Activated CD4-positive, alpha-beta T cell treated with anti-CD3 and anti-CD28 coated beads, Interleukin-10, Interleukin-2, amounts not matched to agents 100 ng/mL and 50 ng/mL, durations not matched to agents 16 hours and 8 hours (primary cell): ENCODE results near the gene DHRS1.
A peak's percentile ranks its signal among the peaks of the same experiment; 100 is the strongest.

Experiments used
- DNase-seq: peaks from one replicate; pipeline ENCODE4 v3.0.0-alpha.2; 2020

Gene DHRS1

DNA sequence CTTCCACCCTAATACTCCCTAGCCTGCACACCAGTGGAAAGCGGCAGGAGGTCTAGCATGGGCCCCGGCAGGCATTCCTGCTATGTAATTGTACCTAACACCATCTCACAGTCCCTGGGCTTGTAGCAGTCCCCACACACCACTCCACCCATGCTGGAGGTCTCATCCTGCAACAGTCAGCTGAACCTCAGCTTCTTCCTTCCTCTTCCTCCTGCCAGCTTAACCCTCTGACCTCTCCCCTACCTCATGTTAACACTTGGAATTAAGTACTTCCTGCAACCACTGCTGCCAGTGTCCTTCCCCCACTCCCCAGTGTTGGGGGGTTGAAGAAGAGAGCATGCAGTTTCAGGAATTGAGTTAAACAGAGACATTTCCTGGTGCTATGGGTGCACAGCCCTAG is 27.7 kb upstream of the DHRS1 start:
- DNase-seq = no peak

DNA sequence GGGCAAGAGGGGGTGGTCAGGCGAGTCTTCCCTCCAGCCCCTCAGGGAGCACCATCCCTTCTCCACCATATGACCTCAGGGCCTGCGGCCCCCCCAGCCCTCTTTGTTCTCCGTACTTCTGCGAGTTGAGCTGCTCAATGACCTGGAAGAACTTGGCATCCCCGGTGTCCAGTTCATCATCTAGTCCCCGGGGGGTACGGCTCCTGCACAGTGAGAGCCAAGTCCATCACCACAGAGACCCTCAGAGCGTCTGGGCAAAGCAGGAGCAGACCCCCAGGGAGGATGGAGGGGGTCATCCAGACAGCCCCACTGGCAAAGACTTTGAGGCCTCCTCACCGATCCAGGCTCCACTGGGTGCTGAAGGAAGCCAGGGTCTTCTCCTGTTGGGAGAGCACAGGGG is 26.4 kb upstream of the DHRS1 start:
- no peak for DNase-seq

DNA sequence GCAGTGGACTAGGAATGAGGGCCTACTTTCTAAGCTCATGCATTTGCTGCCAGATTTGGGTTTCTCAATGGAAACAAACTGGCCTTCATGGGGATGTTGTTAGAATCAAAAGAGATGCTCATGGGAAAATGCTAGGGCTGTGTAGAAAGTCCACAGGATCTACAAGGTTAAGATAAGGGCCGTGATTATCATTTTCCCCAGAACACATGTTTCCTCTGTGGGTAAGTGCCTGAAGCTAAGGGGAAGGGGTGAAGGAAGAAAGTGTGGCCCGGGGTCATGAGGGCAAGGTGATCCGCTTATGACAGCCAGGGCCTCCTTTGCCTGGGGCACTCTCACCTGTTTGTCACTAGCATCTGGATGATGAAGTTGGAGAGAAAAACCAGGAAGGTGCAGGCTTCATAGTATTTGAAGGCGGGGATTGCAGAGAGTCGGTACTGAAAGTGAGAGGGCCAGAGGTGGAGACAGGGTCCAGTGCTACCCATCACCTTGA is 25.5 kb upstream of the DHRS1 start:
- no peak for DNase-seq

DNA sequence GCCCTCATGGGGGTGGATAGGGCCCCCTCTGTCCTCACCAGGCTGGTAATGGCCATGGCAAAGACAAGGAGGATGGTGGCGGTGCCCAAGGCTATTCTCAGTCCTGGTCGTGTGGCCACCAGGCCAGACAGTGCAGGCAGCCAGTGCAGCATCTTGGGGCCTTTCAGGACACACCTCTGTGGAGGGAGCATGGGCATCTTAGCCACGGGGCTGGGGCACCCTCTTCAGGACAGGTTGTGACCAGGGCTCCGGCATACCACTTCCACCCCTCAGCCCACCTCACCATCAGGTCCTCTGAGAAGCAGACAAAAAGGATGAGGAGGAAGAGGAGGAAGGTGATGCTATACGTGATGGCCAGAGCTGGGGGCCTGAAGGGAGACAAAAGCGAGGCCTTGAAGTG is 24.4 kb upstream of the DHRS1 start:
- no peak for DNase-seq

DNA sequence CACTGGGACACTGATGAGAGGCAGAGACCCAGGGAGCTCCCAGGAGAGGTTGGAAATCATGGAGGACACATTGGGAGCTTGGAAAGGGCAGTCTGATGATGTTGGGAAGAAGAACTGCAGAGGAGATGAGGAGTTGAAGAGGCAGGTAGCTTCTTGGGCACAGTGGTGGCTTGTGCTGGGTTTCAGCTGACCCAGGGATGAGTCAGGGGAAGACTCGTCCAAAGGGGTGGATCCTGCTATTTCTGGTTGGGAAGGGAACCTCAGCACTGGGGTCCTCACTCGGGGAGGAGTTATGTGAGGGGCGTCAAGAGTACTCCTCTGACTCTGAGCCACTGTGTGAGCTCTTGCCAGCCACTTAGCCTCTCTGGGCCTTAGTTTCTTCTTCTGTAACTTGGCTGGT is 23.8 kb upstream of the DHRS1 start:
- no peak for DNase-seq

DNA sequence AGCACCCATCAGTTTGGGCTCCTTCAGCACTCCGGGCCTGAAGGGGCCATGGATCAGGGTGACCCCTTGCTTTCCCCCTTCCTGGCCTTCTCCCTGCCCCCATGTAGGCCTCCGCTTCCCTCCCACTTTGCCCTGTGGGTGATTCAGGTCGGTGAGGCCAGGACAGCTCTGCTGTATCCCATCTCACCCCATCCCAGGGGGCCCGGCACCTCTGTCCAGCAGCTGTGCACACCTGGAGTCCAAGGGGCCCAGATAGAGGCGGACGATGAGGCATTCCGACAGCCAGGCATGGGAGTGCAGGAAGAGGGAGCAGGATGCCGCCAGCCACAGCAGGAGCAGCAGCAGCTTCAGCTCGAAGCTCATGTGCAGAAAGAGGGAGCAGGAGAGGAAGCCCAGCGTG is 23.1 kb upstream of the DHRS1 start:
- no peak for DNase-seq

DNA sequence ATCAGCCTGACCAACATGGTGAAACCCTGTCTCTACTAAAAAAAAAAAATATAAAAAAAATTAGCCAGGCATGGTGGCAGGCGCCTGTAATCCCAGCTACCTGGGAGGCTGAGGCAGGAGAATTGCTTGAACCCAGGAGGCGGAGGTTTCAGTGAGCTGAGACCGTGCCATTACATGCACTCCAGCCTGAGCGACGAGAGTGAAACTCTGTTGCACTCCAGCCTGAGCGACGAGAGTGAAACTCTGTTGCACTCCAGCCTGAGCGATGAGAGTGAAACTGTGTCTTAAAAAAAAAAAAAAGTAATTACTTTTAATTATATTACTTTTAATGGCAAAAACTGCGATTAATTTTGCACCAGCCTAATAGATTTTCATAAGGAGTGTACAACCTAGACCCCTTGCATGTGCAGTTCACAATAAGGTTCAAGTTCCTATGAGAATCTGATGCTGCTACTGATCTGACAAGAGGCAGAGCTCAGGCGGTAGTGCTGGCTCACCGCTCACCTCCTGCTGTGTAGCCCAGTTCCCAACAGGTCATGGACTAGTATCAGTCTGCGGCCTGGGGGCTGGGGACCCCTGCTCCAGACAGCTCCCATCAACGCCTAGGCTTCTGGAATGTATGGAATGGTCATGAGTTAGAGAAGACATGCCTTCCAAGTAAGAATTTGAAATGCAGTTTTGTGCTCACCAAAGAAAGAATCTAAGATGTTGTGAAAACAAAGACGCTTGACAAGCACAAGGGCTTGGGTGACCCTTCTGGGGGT is 21.8 kb upstream of the DHRS1 start:
- no peak for DNase-seq

DNA sequence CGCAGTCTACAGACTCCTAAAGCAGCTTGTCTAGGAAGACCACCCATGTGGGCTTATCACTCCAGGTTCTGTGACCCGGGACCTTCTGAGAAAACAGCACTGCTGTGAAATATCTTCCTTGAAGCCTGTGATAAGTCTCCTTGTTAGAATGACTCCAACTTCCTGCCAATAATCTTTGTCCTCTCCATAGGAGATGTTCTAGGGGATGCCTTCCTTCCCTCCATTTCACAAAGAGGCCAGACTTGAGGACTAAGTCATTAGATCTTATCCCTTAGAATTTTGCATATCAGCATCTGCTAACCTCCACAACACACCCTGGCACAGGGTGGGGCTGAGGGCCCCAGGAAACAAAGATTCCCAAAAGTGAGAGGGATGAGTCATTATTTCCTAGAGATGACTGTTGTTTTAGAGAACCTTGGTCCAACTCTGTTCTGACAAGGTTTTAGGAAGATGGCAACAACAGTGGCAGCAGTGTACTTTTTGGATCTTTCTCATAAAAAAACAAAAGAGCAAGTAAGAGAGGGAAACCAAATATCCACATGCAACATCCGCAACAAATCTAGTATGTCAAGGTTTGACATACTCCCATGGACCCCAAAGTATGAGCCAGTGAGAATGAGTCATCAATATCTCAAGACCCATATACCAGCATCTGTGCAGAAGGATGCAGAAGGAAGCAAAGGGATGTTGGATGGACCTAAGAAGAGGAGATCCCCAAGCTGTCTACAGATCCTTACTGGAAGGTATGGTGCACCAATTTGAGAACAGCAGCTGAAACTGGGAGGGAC is 17.8 kb upstream of the DHRS1 start:
- no peak for DNase-seq

DNA sequence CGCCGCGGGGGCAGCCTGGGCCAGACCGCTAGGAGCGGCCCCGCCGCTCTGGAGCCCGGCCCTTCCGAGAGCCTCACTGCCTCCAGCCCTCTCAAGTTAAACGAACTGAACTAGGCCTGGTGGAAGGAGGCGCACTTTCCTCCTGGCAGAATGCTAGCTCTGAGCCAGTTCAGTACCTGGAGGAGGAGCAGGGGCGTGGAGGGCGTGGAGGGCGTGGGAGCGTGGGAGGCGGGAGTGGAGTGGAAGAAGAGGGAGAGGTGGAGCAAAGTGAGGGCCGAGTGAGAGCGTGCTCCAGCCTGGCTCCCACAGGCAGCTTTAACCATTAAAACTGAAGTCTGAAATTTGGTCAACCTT is 17.0 kb upstream of the DHRS1 start:
- DNase-seq = no peak

DNA sequence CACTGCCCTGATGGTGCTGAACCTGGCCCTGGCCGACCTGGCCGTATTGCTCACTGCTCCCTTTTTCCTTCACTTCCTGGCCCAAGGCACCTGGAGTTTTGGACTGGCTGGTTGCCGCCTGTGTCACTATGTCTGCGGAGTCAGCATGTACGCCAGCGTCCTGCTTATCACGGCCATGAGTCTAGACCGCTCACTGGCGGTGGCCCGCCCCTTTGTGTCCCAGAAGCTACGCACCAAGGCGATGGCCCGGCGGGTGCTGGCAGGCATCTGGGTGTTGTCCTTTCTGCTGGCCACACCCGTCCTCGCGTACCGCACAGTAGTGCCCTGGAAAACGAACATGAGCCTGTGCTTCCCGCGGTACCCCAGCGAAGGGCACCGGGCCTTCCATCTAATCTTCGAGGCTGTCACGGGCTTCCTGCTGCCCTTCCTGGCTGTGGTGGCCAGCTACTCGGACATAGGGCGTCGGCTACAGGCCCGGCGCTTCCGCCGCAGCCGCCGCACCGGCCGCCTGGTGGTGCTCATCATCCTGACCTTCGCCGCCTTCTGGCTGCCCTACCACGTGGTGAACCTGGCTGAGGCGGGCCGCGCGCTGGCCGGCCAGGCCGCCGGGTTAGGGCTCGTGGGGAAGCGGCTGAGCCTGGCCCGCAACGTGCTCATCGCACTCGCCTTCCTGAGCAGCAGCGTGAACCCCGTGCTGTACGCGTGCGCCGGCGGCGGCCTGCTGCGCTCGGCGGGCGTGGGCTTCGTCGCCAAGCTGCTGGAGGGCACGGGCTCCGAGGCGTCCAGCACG is 16.4 kb upstream of the DHRS1 start:
- no peak for DNase-seq

DNA sequence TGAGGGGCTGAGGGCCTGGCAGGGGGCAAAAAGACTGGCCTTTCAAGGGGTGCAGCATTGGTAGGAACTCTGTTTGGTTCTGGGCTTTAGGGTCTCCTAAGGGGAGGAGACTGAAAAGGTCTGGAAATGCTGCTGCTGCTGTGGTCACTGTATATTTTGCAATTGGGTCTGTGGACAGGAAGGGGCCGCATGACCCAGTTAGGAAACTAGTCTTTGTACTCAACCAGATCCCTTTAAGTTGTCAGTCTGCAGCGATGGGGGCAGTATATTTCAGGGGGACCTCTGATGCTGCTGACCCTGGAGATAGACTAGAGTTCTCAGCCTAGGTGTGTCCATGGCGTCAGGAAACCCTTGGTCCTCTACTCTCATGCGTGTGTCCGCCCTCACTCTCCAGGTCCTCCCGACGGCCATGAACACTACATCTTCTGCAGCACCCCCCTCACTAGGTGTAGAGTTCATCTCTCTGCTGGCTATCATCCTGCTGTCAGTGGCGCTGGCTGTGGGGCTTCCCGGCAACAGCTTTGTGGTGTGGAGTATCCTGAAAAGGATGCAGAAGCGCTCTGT is 15.7 kb upstream of the DHRS1 start:
- DNase-seq = no peak

DNA sequence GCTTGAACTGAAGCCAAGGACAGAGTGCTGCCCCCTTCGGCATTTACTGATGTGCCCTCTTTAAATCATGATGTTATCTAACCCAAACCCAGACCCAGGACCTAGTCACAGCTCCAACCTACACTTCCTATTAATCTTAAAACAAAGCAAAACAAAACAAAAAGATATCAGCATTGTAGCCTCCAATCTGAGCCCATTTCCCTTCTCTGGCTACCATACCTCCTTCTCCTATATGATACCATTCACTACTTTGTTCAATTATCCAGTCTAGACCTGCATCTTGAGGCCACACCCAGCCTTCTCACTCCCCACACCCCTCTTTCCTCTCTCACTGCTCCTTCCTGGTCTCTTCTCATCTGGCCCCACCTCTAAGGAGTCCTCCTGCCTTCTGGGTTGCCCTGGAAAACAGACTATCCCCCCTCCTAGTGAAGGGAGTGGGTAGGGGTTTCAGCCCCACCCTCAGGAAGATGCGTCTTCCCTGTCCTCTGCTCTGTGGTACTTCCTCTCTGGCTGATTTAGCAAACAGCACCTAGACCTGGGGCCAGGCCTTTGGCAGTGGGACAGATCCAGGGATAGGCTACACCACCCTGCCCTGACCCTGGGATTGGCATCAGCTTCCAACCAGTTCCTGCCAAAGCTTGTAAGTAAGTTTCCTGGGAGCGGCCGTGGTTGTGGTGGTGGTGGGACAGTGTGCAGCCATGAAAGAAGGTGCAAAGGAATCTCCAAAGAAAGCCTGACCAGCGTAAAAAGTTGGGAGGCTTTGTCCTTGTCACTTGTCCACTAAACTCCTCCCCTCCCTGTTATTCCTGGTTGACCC is 15.0 kb upstream of the DHRS1 start:
- DNase-seq = no peak

DNA sequence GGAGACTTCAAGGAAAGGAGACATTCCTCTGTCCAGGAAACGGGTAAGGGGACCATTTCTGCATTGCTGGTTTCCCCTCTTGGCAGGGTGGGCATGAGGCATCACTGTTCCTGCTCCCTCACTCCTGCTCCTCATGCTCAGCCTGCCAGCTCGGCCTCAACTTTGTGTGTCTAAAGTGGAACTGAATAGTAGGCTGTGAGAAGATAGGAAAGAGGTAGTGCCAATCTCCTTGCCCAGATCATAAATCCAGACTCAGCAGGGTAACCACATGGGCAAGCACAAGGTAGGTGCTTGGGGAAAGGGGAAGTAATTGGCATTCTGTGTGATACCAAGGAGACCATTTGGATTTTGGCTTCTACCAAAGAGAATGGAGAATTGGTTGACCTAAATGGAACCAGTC is 14.3 kb upstream of the DHRS1 start:
- DNase-seq = no peak

DNA sequence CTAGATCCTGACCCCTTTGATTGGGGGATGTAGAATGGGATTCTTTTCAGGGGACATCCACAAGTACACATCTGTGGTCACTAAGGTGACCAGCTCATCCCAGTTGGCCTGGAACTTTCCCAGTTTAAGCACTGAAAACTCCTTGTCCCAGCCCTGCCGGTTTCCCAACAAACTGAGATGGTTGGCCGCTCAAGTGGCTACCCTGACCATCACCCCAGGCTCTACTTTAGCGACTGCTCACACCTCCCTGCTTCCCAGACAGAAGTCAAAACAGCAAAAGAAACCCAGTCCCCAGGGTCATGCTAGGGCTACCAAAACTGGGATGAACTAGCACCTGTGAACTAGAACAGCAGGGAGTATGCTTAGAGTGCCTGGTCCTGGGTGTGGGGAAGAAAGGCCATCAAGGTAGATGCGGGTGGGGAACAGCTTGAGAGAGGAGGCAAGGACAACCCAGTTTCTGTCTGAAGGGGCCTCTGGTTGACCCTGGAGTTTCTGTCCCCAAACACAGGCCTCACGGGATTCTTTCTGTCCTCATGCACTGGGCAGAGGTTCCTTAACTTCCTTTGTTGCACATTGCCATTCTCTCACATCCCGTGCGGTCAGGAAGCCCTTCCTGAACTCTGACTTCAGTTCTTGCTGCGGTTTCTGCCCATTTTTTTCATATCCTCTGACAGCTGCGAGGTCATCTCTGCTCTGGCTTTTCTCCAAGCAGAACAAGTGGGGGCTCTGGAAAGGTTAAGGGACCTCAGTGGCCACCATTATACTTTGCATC is 13.3 kb upstream of the DHRS1 start:
- DNase-seq = peak; percentile 72

DNA sequence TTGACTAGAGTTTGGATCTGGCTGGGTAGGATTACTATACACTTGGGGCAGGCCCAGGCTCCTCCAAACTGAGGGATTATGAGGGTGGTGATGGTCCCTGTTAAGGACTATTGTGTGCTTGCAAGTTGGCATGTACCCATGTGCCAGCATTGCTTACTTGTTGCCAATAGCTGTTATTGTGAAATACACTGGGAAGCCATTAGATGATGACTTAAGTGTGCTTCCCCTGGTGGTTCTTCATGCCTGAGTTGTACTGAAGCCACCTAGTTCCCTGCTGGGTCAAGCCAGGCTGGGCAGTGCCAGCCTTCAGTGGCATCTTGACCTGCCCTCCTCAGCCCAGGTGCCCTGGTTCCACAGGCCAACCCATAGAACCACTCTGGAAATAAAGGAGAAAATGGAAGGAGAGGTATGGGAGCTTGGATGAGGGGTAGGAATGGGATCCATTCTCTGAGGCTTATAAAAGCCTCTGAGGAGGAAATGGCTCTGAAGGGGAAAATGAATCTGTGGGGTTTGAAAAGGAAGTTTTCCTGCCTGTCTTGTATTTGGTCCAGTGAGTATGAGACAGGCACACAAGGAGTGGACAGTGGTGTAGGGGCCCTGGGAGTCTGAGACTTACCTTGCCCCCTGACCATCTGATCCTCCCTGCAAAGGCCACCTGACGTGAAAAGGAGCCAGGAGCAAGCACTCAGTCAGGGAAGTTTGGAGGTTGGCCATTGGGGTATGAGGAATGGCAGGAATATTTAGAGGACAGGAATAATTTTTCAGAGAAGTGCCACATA is 12.4 kb upstream of the DHRS1 start:
- peak; percentile 37 for DNase-seq

DNA sequence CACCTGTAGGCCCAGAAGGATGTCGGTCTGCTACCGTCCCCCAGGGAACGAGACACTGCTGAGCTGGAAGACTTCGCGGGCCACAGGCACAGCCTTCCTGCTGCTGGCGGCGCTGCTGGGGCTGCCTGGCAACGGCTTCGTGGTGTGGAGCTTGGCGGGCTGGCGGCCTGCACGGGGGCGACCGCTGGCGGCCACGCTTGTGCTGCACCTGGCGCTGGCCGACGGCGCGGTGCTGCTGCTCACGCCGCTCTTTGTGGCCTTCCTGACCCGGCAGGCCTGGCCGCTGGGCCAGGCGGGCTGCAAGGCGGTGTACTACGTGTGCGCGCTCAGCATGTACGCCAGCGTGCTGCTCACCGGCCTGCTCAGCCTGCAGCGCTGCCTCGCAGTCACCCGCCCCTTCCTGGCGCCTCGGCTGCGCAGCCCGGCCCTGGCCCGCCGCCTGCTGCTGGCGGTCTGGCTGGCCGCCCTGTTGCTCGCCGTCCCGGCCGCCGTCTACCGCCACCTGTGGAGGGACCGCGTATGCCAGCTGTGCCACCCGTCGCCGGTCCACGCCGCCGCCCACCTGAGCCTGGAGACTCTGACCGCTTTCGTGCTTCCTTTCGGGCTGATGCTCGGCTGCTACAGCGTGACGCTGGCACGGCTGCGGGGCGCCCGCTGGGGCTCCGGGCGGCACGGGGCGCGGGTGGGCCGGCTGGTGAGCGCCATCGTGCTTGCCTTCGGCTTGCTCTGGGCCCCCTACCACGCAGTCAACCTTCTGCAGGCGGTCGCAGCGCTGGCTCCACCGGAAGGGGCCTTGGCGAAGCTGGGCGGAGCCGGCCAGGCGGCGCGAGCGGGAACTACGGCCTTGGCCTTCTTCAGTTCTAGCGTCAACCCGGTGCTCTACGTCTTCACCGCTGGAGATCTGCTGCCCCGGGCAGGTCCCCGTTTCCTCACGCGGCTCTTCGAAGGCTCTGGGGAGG is 11.3 kb upstream of the DHRS1 start, which contains the start of gene LTB4R:
Gene LTB4R (plus strand): TSS at position 857 of the 959 bp plus-strand sequence. CDS start 4,150 bp downstream, outside the sequence.
- peak; percentile 80 for DNase-seq

DNA sequence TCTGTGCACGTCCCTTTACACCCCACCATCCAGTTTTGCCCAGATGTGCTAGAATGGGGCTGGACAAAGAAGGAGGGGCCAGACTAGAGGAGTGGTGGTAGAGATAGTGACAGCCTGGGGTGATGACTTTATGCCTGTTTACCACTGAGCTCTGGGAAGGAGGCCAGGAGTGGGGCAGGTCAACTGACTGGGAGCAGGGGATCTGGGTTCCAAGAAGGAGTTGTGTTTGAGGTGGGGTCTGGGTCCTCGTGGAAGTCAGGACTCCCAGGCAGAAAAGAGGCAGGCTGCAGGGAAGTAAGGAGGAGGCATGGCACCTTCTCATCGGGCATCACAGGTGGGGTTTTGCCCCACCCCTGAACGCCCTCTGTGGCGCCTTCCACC is 10.7 kb upstream of the DHRS1 start:
- DNase-seq = no peak

DNA sequence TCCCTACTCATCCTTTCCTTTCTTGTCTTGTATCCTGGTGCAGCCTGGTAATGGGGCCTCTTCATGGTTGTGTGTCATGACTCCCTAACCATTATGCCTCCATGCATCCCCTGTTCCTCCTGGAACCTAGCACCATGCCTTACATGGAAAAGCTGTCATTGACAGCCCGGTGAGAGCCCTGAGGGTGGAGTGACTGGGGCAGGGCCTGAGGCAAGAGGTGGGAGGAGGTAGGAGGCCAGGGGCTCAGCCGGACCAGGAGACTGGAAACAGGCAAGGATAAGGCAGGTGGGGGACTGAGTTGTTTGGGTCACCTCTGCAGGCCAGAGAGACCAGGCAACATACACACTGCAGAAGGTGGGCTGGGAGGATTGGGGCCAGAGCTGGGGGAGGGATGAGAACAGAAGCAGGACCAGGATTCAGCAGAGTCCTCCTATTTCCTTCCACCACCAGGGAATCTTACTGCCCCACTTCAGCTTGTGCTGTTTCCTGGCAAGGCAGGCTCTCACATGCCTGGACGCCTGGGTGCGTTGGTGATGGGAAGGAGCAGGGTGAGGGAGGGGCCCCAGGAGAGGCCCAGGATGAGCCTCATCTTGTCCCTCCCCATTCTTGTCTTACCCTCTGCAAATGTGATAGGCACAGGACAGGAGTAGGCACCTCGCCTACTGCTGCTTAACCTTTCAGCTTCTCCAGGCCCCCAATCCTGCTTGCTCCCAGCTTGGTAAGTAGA is 10.1 kb upstream of the DHRS1 start, which contains the start of gene LTB4R2:
Gene LTB4R2 (plus strand): TSS at position 603 of the 727 bp plus-strand sequence. CDS start 525 bp downstream, outside the sequence.
- DNase-seq = no peak
